ENCODE data around the gene HACD2. TPM values are rescaled to one million over a fixed set of nuclear protein-coding genes. Genes with fewer than 3 reads are reported as not detected.

The HACD2 gene
- polyA plus RNA-seq, 1 donor (not counting 4 experiments of a cell fraction or from before 2014, with no cell fraction given), result 124 TPM

GRCh38 chr3:123467046-123467445 is 117.8 kb downstream of the HACD2 start:
- no peak overlapping the region for H3K4me2 ChIP-seq (ENCODE audit: control insufficient read depth, extremely low read depth, insufficient read depth, low read depth, low read length)
- peaks cover 30% of the 10 kb centered on the region for H3K27me3 ChIP-seq (ENCODE audit: control insufficient read depth, extremely low read depth, insufficient read depth, low read length)
- DNase-seq (ENCODE audit: low read depth, low spot score), result no peak
- H3K27ac ChIP-seq (ENCODE audit: control insufficient read depth, insufficient read depth, low read length), result no peak overlapping the region
- TF ChIP-seq EZH2 (IDR thresholded peaks at IDR 0.05; ENCODE audit: low read length) (no peak), CTCF (optimal IDR thresholded peaks at IDR 0.05 in 1 of 3, IDR thresholded peaks at IDR 0.05 in 1 of 3, conservative IDR thresholded peaks at IDR 0.05 in 1 of 3; ENCODE audit: extremely low read depth in 1 of 3, insufficient read depth in 2 of 3, low read length in 3 of 3) (no peak)
- H3K4me1 ChIP-seq (ENCODE audit: control insufficient read depth, extremely low read depth, insufficient read depth, low read length), result no peaks in the 10 kb centered on the region
- no peaks in the 10 kb centered on the region for H3K79me2 ChIP-seq (ENCODE audit: control insufficient read depth, insufficient read depth, low read length)
- H3K9me3 ChIP-seq (ENCODE audit: control insufficient read depth, low read depth, low read length), result no peaks in the 10 kb centered on the region
- no peaks in the 10 kb centered on the region for H3K36me3 ChIP-seq (ENCODE audit: control insufficient read depth in 2 of 2, extremely low read depth in 1 of 2, insufficient read depth in 2 of 2, low read length in 2 of 2)
- H2AFZ ChIP-seq (ENCODE audit: control insufficient read depth, low read length), result no peak overlapping the region
- dilution Hi-C loops (cut with MboI; ENCODE audit: extremely low pct_ligation_motif_present, low sequenced_read_pairs), result no loop called here
- no peak for FAIRE-seq
- no peaks in the 10 kb centered on the region for H4K20me1 ChIP-seq (ENCODE audit: control insufficient read depth, extremely low read depth, insufficient read depth, low read length)
- no peak overlapping the region for H3K4me3 ChIP-seq (ENCODE audit: control insufficient read depth in 2 of 3, extremely low read depth in 1 of 3, insufficient read depth in 2 of 3, low read depth in 1 of 3, low read length in 3 of 3)
- no peak overlapping the region for H3K9ac ChIP-seq (ENCODE audit: control insufficient read depth, extremely low read depth, insufficient read depth, low read length)
- H3K9me1 ChIP-seq (ENCODE audit: control insufficient read depth, extremely low read depth, insufficient read depth, low read length), result no peaks in the 10 kb centered on the region

DNA sequence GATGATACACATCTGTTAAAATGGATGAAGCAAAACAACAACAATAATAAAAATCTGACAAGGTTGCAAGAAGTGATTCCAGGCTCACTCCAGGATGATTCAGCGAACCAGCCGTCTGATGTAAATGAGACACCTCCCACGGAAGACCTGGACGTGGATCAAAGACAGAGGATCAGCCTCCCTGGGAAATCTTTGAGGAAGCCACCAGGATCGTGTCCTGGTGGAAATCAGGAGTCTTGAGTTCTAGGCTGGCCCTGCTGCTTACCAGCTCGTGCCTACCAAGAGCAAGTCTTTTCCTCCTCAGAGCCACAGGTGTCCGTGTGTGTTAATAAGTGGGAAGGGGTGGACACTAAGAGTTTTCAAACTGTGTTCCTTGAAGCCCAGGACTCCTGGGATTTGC is 120.6 kb downstream of the HACD2 start:
- Histone ChIP-seq H3K4me1 (ENCODE audit: control insufficient read depth, extremely low read depth, insufficient read depth, low read length) (no peaks in the 10 kb centered on the region), H3K27ac (ENCODE audit: control insufficient read depth, insufficient read depth, low read length) (no peak overlapping the region), H3K79me2 (ENCODE audit: control insufficient read depth, insufficient read depth, low read length) (no peaks in the 10 kb centered on the region), H4K20me1 (ENCODE audit: control insufficient read depth, extremely low read depth, insufficient read depth, low read length) (no peaks in the 10 kb centered on the region), H3K4me3 (ENCODE audit: control insufficient read depth in 2 of 3, extremely low read depth in 1 of 3, insufficient read depth in 2 of 3, low read depth in 1 of 3, low read length in 3 of 3) (no peak overlapping the region), H3K9me3 (ENCODE audit: control insufficient read depth, low read depth, low read length) (no peaks in the 10 kb centered on the region), H3K9ac (ENCODE audit: control insufficient read depth, extremely low read depth, insufficient read depth, low read length) (no peak overlapping the region), H3K27me3 (ENCODE audit: control insufficient read depth, extremely low read depth, insufficient read depth, low read length) (peaks cover 33% of the 10 kb centered on the region), H3K4me2 (ENCODE audit: control insufficient read depth, extremely low read depth, insufficient read depth, low read depth, low read length) (no peak overlapping the region), H2AFZ (ENCODE audit: control insufficient read depth, low read length) (no peak overlapping the region), H3K9me1 (ENCODE audit: control insufficient read depth, extremely low read depth, insufficient read depth, low read length) (no peaks in the 10 kb centered on the region), H3K36me3 (ENCODE audit: control insufficient read depth in 2 of 2, extremely low read depth in 1 of 2, insufficient read depth in 2 of 2, low read length in 2 of 2) (no peaks in the 10 kb centered on the region)
- dilution Hi-C loops (cut with MboI; ENCODE audit: extremely low pct_ligation_motif_present, low sequenced_read_pairs), result no loop called here
- no peak for TF ChIP-seq EZH2 (IDR thresholded peaks at IDR 0.05; ENCODE audit: low read length)
- no peak for TF ChIP-seq CTCF (optimal IDR thresholded peaks at IDR 0.05 in 1 of 3, IDR thresholded peaks at IDR 0.05 in 1 of 3, conservative IDR thresholded peaks at IDR 0.05 in 1 of 3; ENCODE audit: extremely low read depth in 1 of 3, insufficient read depth in 2 of 3, low read length in 3 of 3)
- FAIRE-seq, result no peak
- DNase-seq (ENCODE audit: low read depth, low spot score), result no peak

All from keratinocyte (primary cell).